Stimulated activated CD4-positive, alpha-beta T cell treated with anti-CD3 and anti-CD28 coated beads, Interleukin-15, amount 100 ng/mL, for 1 hour (primary cell): ENCODE data around the gene FXYD4.
A peak's percentile ranks its signal among the peaks of the same experiment; 100 is the strongest.
"Not testable (repeated sequence)": the region's sequence is repeated elsewhere in the genome, so short reads cannot be mapped to it uniquely, and the experiment has no call there.

ENCODE experiments used
- DNase-seq, 2 donors: peaks; one replicate each; pipeline ENCODE4 v3.0.0-alpha.2; 2020; ENCODE audit warnings: low read depth in 1 of 2, low spot score in 1 of 2

The FXYD4 gene

GRCh38 chr10:43371418-43371817 lies at the start of gene FXYD4:
FXYD4 (plus strand) TSS chr10:43371636; CDS start chr10:43373747, 2,111 bp downstream.
- no peak for DNase-seq

- DNase-seq = no peak
These were observed 49.1 kb upstream of the FXYD4 start for GRCh38 chr10:43322331-43322730.

GRCh38 chr10:43322769-43323168 lies 48.7 kb upstream of the FXYD4 start:
- DNase-seq = peak; percentile 49 to 69

GRCh38 chr10:43323245-43323644 lies 48.2 kb upstream of the FXYD4 start:
- no peak for DNase-seq

GRCh38 chr10:43324876-43325275 lies 46.6 kb upstream of the FXYD4 start:
- no peak for DNase-seq

GRCh38 chr10:43327171-43327570 lies 44.3 kb upstream of the FXYD4 start:
- no peak for DNase-seq

GRCh38 chr10:43327986-43328385 lies 43.5 kb upstream of the FXYD4 start:
- no peak for DNase-seq

GRCh38 chr10:43328810-43329209 lies 42.6 kb upstream of the FXYD4 start:
- DNase-seq = not testable (repeated sequence)

- DNase-seq = not testable (repeated sequence)
These were observed 42.1 kb upstream of the FXYD4 start for GRCh38 chr10:43329246-43329885.

- not testable (repeated sequence) for DNase-seq
These were observed 41.2 kb upstream of the FXYD4 start for GRCh38 chr10:43330049-43330823.

- not testable (repeated sequence) for DNase-seq
These were observed 40.7 kb upstream of the FXYD4 start for GRCh38 chr10:43330824-43331127.

GRCh38 chr10:43333653-43334052 lies 37.8 kb upstream of the FXYD4 start:
- no peak for DNase-seq

- DNase-seq = no peak
These were observed 35.4 kb upstream of the FXYD4 start for GRCh38 chr10:43336061-43336460.

GRCh38 chr10:43336641-43337318 lies 34.7 kb upstream of the FXYD4 start:
- no peak for DNase-seq

GRCh38 chr10:43337536-43337935 lies 33.9 kb upstream of the FXYD4 start:
- DNase-seq = not testable (repeated sequence)

GRCh38 chr10:43338117-43338516 lies 33.3 kb upstream of the FXYD4 start:
- DNase-seq = no peak

GRCh38 chr10:43339136-43339535 lies 32.3 kb upstream of the FXYD4 start:
- DNase-seq = no peak

GRCh38 chr10:43340101-43340500 lies 31.3 kb upstream of the FXYD4 start:
- DNase-seq = no peak

GRCh38 chr10:43340619-43341018 lies 30.8 kb upstream of the FXYD4 start:
- no peak for DNase-seq

GRCh38 chr10:43341450-43341849 lies 30.0 kb upstream of the FXYD4 start:
- no peak for DNase-seq

GRCh38 chr10:43342279-43343125 lies 28.9 kb upstream of the FXYD4 start:
- no peak for DNase-seq
